GM19395 (cell line): ENCODE data around the gene SLC2A5.
"Not testable (repeated sequence)": the region's sequence is repeated elsewhere in the genome, so short reads cannot be mapped to it uniquely, and the experiment has no call there.

Experiments
- ATAC-seq: cut with Tn5 transposase; IDR thresholded peaks from one replicate; pipeline ENCODE4 v1.9.1; 2021; ENCODE audit warnings: mild to moderate bottlenecking, moderate library complexity; ENCODE audit not compliant: unreplicated experiment

SLC2A5 gene

GRCh38 chr1:9038881-9039760, 30.3 kb downstream of the SLC2A5 start:
- ATAC-seq = no peak

- no peak for ATAC-seq
These were observed 31.1 kb downstream of the SLC2A5 start for GRCh38 chr1:9038338-9038650.

GRCh38 chr1:9037476-9038337, 31.7 kb downstream of the SLC2A5 start:
- no peak for ATAC-seq

GRCh38 chr1:9035226-9035625, 34.2 kb downstream of the SLC2A5 start:
- no peak for ATAC-seq

GRCh38 chr1:9033363-9033762, 36.1 kb downstream of the SLC2A5 start:
- no peak for ATAC-seq

GRCh38 chr1:9031484-9032259, 37.8 kb downstream of the SLC2A5 start:
- ATAC-seq = no peak

- not testable (repeated sequence) for ATAC-seq
These were observed 38.4 kb downstream of the SLC2A5 start for GRCh38 chr1:9031077-9031476.

- no peak for ATAC-seq
These were observed 40.3 kb downstream of the SLC2A5 start for GRCh38 chr1:9028921-9029705.

- no peak for ATAC-seq
These were observed 42.1 kb downstream of the SLC2A5 start for GRCh38 chr1:9027307-9027706.

- no peak for ATAC-seq
These were observed 44.0 kb downstream of the SLC2A5 start for GRCh38 chr1:9025449-9025848.

GRCh38 chr1:9024837-9025236, 44.6 kb downstream of the SLC2A5 start:
- ATAC-seq = no peak

- ATAC-seq = no peak
These were observed 46.7 kb downstream of the SLC2A5 start for GRCh38 chr1:9022773-9023172.

- not testable (repeated sequence) for ATAC-seq
These were observed 47.3 kb downstream of the SLC2A5 start for GRCh38 chr1:9022026-9022738.

GRCh38 chr1:9020305-9020704, 49.1 kb downstream of the SLC2A5 start:
- no peak for ATAC-seq

- ATAC-seq = no peak
These were observed 49.5 kb downstream of the SLC2A5 start for GRCh38 chr1:9019896-9020295.

- ATAC-seq = no peak
These were observed 51.1 kb downstream of the SLC2A5 start for GRCh38 chr1:9018333-9018732.

- no peak for ATAC-seq
These were observed 53.0 kb downstream of the SLC2A5 start for GRCh38 chr1:9016455-9016854.

- ATAC-seq = no peak
These were observed 54.7 kb downstream of the SLC2A5 start for GRCh38 chr1:9014475-9015375.

- no peak for ATAC-seq
These were observed 55.6 kb downstream of the SLC2A5 start for GRCh38 chr1:9013819-9014218.
